Caco-2 (cell line): Measurements from ENCODE around the gene C1orf74. TPM values are rescaled to one million over a fixed set of nuclear protein-coding genes. Genes with fewer than 3 reads are reported as not detected.

Source experiments
- BruUV-seq: library from RNA; stranded (reverse); fragments of 400-500 nt; replicated peaks from 2 replicates; lab custom pipeline; 2021; lab: Mats Ljungman, UMichigan
- CTCF ChIA-PET: fragments of 300-600 bp; sonication (Branson Sonifier 250); formaldehyde crosslinking; loops from one replicate; lab custom pipeline; 2022; ENCODE audit warnings: antibody characterized with exemption; lab: Charles Lee
- POLR2A ChIA-PET: fragments of 300-600 bp; sonication (Branson Sonifier 250); formaldehyde crosslinking; loops from one replicate; lab custom pipeline; 2022; ENCODE audit warnings: antibody characterized with exemption; lab: Charles Lee
- DNase-seq, 2 experiments: peaks; one replicate each; pipeline versions ENCODE4 v3.0.0 to v3.0.0-alpha.2; 2020 to 2022
- H3K27me3 ChIP-seq: replicated peaks from 2 replicates; pipeline ENCODE4 v1.6.0; 2011; ENCODE audit warnings: low read length; ENCODE audit not compliant: control insufficient read depth, insufficient read depth
- H3K36me3 ChIP-seq: 2 replicates; pipeline ENCODE4 v1.5.1; 2011; ENCODE audit warnings: low read length; ENCODE audit not compliant: control insufficient read depth, insufficient read depth
- H3K4me1 ChIP-seq: fragments of 250-450 bp; sonication (Bioruptor Pico); 2 replicates; pipeline ENCODE4 v1.5.1; 2020; ENCODE audit warnings: mild to moderate bottlenecking
- H3K4me3 ChIP-seq: 2 replicates; pipeline ENCODE4 v1.5.1; 2011; ENCODE audit warnings: low read depth, mild to moderate bottlenecking, control low read depth, low read length
- H3K9me3 ChIP-seq: fragments of 250-450 bp; sonication (Bioruptor Pico); 2 replicates; pipeline ENCODE4 v1.5.1; 2020; ENCODE audit warnings: mild to moderate bottlenecking, moderate library complexity
- H3K27ac Mint-ChIP-seq: one replicate; pipeline ENCODE4 v1.8.0; 2022; ENCODE audit warnings: mixed read lengths; ENCODE audit not compliant: unreplicated experiment
- H3K27me3 Mint-ChIP-seq: one replicate; pipeline ENCODE4 v1.8.0; 2022; ENCODE audit warnings: mixed read lengths; ENCODE audit not compliant: insufficient read depth, unreplicated experiment
- H3K36me3 Mint-ChIP-seq: one replicate; pipeline ENCODE4 v1.8.0; 2022; ENCODE audit warnings: mild to moderate bottlenecking, mixed read lengths; ENCODE audit not compliant: insufficient read depth, unreplicated experiment
- H3K4me1 Mint-ChIP-seq: one replicate; pipeline ENCODE4 v1.8.0; 2022; ENCODE audit warnings: low read depth, mixed read lengths; ENCODE audit not compliant: unreplicated experiment
- H3K4me3 Mint-ChIP-seq: one replicate; pipeline ENCODE4 v1.8.0; 2022; ENCODE audit warnings: mild to moderate bottlenecking, moderate library complexity, mixed read lengths; ENCODE audit not compliant: unreplicated experiment
- H3K9me3 Mint-ChIP-seq: one replicate; pipeline ENCODE4 v1.8.0; 2022; ENCODE audit warnings: mixed read lengths; ENCODE audit not compliant: unreplicated experiment
- intact Hi-C: fragments of 100-400 bp; cut with micrococcal nuclease; formaldehyde crosslinking; loops from one replicate; pipeline ENCODE4 v1.10.0; 2022; ENCODE audit not compliant: unreplicated experiment
- total RNA-seq: library from RNA; stranded (reverse); gene quantifications from 2 replicates; pipeline ENCODE4 v1.2.3, GENCODE V29; 2022
- TF ChIP-seq, protein P1 (sequence below), 2 experiments: fragments of 200-600 bp in 1 of 2; IDR thresholded peaks; 1 replicate in 1 of 2; 2 replicates in 1 of 2; pipeline versions ENCODE4 v1.5.1 to v1.8.0; 2011 to 2022; ENCODE audit warnings: antibody characterized with exemption in 1 of 2, control low read depth in 1 of 2, inconsistent platforms in 1 of 2, low read depth in 1 of 2, low read length in 1 of 2, mild to moderate bottlenecking in 1 of 2, moderate library complexity in 1 of 2; ENCODE audit not compliant: insufficient read depth in 1 of 2, severe bottlenecking in 1 of 2, unreplicated experiment in 1 of 2

The C1orf74 gene
- total RNA-seq, 1 experiment from 2014 or later: 4.5 TPM

DNA sequence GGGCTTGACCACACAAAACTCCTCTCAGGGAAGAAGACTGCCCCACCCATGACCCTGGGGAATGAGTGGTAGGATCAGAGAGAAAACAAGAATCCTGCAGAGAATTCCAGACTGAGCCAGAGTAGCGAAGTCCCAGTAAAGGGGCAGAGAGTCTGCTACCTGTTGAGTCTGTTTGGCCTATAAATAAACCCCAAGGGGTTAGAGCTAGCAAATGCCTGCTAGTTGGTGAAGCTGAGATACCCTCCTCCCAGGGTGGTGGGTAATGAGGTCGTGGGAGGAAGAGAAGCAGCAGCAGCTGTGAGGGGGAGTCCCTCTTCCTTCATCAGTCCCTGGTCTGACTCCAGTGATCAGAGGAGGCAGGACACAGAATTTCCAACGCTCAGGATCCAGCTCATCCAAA is 26.0 kb downstream of the C1orf74 start:
- TF ChIP-seq, protein P1, sequence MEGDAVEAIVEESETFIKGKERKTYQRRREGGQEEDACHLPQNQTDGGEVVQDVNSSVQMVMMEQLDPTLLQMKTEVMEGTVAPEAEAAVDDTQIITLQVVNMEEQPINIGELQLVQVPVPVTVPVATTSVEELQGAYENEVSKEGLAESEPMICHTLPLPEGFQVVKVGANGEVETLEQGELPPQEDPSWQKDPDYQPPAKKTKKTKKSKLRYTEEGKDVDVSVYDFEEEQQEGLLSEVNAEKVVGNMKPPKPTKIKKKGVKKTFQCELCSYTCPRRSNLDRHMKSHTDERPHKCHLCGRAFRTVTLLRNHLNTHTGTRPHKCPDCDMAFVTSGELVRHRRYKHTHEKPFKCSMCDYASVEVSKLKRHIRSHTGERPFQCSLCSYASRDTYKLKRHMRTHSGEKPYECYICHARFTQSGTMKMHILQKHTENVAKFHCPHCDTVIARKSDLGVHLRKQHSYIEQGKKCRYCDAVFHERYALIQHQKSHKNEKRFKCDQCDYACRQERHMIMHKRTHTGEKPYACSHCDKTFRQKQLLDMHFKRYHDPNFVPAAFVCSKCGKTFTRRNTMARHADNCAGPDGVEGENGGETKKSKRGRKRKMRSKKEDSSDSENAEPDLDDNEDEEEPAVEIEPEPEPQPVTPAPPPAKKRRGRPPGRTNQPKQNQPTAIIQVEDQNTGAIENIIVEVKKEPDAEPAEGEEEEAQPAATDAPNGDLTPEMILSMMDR (IDR thresholded peaks at IDR 0.05; ENCODE audit: insufficient read depth in 1 of 2, low read depth in 1 of 2, low read length in 1 of 2, severe bottlenecking in 1 of 2, unreplicated experiment in 1 of 2): no peak
- H3K27me3 ChIP-seq: no peaks in the 10 kb centered on the region
- no peaks in the 10 kb centered on the region for H3K9me3 Mint-ChIP-seq
- no peaks in the 10 kb centered on the region for H3K9me3 ChIP-seq
- H3K4me3 ChIP-seq: no peak overlapping the region
- DNase-seq: no peak
- POLR2A ChIA-PET: no interaction called here
- no TSS peak for BruUV-seq
- H3K36me3 ChIP-seq: no peaks in the 10 kb centered on the region
- H3K4me1 ChIP-seq: no peaks in the 10 kb centered on the region
- H3K27ac Mint-ChIP-seq: no peak overlapping the region
- H3K36me3 Mint-ChIP-seq: no peaks in the 10 kb centered on the region
- intact Hi-C loops: no loop called here
- no peak overlapping the region for H3K4me3 Mint-ChIP-seq
- no peaks in the 10 kb centered on the region for H3K27me3 Mint-ChIP-seq
- CTCF ChIA-PET: interaction anchor here (0.8 kb wide), 1 partner anchor 43 kb away, joined by 3 read pairs; no protein-coding TSS in a partner anchor
- no peaks in the 10 kb centered on the region for H3K4me1 Mint-ChIP-seq

DNA sequence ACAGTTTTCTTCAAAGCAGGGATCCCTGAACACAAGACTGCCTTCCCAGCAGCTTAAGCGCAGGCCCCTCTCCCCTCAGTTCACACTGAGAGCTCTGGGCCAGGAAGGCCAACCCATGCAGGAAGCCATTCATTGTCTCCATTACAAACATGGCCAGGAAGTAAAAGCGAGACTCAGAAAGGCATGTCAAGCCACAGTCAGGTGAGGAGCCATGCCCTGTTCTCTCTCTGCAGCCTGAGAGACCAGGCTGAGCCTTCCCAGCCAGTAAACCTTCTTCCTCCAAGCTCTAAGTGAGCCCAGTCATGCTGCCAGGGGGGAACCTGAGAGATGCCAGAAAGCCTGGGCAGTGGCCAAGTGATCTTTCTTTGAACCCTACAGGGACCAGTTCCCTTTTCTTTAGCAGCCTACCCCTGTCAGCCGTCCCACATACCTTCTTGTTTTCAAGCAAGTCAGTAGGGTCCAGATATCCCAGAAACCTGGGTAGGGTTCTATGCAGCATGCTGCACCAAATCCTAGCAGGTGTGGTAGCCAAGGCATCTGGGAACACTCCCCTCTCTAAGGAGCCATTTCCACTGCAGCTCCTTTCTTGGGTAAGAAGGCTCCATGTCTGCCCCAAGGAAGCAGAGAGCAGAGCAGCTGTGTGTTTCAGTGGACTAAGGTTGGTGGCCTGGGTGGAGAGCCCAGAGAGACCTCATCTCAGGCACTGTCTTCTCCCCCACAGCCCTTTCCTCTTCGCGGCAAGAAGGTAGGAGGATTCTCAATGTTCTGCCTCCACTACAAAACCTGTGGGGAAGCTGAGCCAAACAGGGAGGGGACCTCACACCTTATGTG is 27.5 kb downstream of the C1orf74 start:
- H3K4me3 Mint-ChIP-seq: no peak overlapping the region
- H3K27me3 Mint-ChIP-seq: no peaks in the 10 kb centered on the region
- H3K9me3 Mint-ChIP-seq: no peaks in the 10 kb centered on the region
- BruUV-seq: no TSS peak
- Histone ChIP-seq H3K4me1 (no peaks in the 10 kb centered on the region), H3K9me3 (no peaks in the 10 kb centered on the region), H3K27me3 (no peaks in the 10 kb centered on the region), H3K4me3 (no peak overlapping the region), H3K36me3 (no peaks in the 10 kb centered on the region)
- TF ChIP-seq, protein P1 (IDR thresholded peaks at IDR 0.05; ENCODE audit: insufficient read depth in 1 of 2, low read depth in 1 of 2, low read length in 1 of 2, severe bottlenecking in 1 of 2, unreplicated experiment in 1 of 2): no peak
- no peak for DNase-seq
- no peak overlapping the region for H3K27ac Mint-ChIP-seq
- intact Hi-C loops: no loop called here
- POLR2A ChIA-PET: no interaction called here
- no peaks in the 10 kb centered on the region for H3K36me3 Mint-ChIP-seq
- no peaks in the 10 kb centered on the region for H3K4me1 Mint-ChIP-seq
- CTCF ChIA-PET: interaction anchor here (1.4 kb wide), 1 partner anchor 10 kb away, joined by 3 read pairs; no protein-coding TSS in a partner anchor

DNA sequence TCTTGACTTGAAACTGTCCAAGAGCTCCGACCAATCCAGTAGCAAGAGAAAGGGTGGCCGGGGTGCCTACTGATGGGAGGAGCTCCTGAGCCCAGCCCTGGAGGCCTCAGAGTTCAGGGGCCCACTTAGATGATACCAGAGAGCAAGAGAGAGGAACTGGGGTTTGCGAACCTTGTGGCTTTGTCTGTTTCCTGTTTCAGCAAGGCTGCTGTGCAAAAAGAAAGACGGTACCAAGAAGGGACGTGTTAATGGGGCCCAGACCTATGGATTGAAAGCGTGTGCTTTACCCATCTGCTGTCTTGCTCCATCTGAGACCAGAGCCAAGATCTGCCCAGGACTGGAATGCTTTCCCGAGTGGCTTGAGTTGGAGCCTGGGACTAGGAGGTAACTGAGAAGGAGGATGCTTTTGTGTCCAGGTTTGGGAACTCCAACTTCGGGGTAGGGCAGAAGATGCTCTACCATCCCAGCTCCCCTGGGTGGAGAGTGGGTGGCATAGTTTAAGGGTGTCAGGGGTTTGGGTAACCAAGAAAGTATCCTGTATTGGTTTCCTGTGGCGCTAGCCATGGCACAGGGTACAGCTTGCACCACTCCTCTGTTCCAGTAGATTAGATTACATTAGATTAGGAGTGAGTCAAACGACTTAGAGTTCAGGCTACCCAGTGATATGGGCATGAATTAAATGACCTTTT is 28.3 kb downstream of the C1orf74 start, which contains the start of gene TRAF3IP3:
Gene TRAF3IP3 (plus strand): TSS at position 128 of the 689 bp plus-strand sequence. CDS start 3,987 bp downstream, outside the sequence.
- Mint-ChIP-seq H3K4me3 (no peak within 1 kb of the TSS), H3K4me1 (no peaks in the 10 kb centered on the region), H3K36me3 (no peaks in the 10 kb centered on the region), H3K9me3 (no peaks in the 10 kb centered on the region), H3K27me3 (no peaks in the 10 kb centered on the region), H3K27ac (no peak within 1 kb of the TSS)
- intact Hi-C loops: no loop called here
- no peak for DNase-seq
- POLR2A ChIA-PET: no interaction called here
- Histone ChIP-seq H3K4me3 (no peak within 1 kb of the TSS), H3K4me1 (no peaks in the 10 kb centered on the region), H3K9me3 (no peaks in the 10 kb centered on the region), H3K27me3 (no peaks in the 10 kb centered on the region), H3K36me3 (no peaks in the 10 kb centered on the region)
- TF ChIP-seq, protein P1 (IDR thresholded peaks at IDR 0.05; ENCODE audit: insufficient read depth in 1 of 2, low read depth in 1 of 2, low read length in 1 of 2, severe bottlenecking in 1 of 2, unreplicated experiment in 1 of 2): no peak
- CTCF ChIA-PET: interaction anchor here (1.4 kb wide), 1 partner anchor 9 kb away, joined by 3 read pairs; no protein-coding TSS in a partner anchor
- no TSS peak for BruUV-seq
